HL-60/S4 treated with retinoic acid at 250 ng/mL for 4 days and 3 days (cell line): ENCODE measurements around the gene GNB2.
"Not testable (repeated sequence)": the region's sequence is repeated elsewhere in the genome, so short reads cannot be mapped to it uniquely, and the experiment has no call there.

Source experiments
- in situ Hi-C: fragments of 300-500 bp; cut with MboI; formaldehyde crosslinking; loops from 2 replicates; pipeline ENCODE4 v1.7.0; 2022; ENCODE audit warnings: low sequenced_read_pairs

GNB2 gene

DNA sequence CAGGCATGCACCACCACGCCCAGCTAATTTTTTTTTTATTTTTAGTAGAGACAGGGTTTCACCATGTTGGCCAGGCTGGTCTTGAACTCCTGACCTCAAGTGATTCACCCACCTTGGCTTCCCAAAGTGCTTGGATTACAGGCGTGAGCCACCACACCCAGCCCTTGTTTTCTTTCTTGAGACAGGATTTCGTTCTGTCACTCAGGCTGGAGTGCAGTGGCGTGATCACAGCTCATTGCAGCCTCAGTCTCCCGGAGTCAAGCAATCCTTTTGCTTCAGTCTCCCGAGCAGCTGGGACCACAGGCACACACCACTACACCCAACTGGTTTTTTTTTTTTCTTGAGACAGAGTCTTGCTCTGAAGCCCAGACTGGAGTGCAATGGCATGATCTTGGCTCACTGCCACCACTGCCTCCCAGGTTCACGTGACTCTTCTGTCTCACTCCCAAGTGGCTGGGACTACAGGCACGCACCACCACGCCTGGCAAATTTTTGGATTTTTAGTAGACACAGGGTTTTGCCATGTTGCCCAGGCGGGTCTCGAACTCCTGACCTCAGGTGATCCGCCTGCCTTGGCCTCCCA lies 11.3 kb upstream of the GNB2 start:
- in situ Hi-C loops = not testable (repeated sequence)

GRCh38 chr7:100665168-100665726 lies 8.3 kb upstream of the GNB2 start:
- in situ Hi-C loops = no loop called here

GRCh38 chr7:100667331-100668068 lies 6.0 kb upstream of the GNB2 start:
- in situ Hi-C loops = no loop called here

DNA sequence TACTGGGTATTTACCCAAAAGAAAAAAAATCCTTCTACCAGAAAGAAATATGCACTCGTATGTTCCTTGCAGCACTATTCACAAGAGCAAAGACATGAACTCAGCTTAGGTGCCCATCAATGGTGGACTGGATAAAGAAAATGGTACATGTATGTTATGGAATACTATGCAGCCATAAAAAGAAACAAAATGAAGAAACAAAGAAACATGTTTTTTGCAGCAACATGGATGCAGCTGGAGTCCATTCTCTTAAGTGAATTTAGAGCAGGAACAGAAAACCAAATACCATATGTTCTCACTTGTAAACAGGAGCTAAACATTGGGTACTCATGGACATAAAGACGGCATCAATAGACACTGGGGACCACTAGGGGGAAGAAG lies 5.5 kb upstream of the GNB2 start:
- in situ Hi-C loops = no loop called here

- in situ Hi-C loops = not testable (repeated sequence)
Measured at GRCh38 chr7:100669106-100669505, 4.4 kb upstream of the GNB2 start.

DNA sequence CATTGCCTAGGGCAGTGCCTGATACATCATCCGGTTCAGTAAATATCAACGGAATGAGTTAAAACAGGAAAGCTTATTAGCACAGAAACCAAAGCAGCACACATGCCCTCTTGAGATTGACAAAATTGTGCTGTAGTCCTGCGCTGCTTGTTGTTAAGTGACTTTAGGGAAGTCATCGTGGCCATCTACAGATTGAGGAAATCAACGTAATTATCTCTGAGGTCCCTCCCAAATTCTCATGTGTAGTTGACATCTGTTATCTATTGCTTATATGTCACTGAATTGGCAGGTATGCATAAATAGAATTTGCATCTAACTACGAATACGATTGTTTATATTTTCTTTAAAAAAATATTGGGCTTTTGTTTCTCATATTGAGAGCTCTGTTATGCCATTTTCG lies 3.5 kb upstream of the GNB2 start:
- in situ Hi-C loops = no loop called here

DNA sequence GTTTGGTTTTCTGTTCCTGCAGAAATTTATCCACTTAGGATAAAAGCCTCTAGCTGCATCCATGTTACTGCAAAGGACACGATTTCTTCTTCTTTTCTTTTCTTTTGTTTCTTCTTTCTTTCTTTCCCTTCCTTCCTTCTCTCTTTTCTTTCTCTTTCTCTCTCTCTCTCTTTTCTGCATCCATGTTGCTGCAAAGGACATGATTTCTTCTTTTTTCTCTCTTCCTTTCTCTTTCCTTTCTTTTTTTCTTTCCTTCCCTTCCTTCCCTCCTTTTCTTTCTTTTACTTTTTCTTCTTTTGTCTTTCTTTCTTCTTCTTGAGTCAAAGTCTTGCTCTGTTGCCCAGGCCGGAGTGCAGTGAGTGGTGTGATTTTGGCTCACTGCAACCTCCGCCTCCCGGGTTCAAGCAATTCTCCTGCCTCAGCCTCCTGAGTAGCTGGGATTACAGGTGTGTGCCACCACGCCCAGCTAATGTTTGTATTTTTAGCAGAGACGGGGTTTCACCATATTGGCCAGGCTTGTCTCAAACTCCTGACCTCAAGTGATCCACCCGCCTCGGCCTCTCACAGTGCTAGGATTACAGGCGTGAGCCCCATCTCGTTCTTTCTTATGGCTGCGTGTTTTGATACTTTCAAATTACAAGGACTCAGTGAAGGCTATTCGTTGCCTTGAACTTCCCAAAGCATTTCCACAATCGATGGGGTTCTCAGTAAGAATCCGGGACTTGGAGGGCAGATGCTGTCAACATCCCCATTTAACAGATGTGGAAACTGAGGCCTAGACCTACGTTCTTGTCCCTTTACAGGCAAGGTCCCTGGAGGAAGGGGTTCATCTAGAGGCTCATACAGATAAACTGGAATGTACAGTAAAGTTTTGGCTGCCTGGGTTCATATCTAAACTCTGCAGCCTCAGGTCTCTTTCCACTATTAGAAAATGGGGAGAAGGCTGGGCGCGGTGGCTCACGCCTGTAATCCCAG lies 1.9 kb upstream of the GNB2 start:
- in situ Hi-C loops = no loop called here

GRCh38 chr7:100673942-100674410 lies 436 bp downstream of the GNB2 start:
- in situ Hi-C loops = no loop called here

- in situ Hi-C loops = no loop called here
Measured at GRCh38 chr7:100674411-100675104, 1.0 kb downstream of the GNB2 start.

GRCh38 chr7:100675105-100675451 lies 1.5 kb downstream of the GNB2 start:
- in situ Hi-C loops = no loop called here

GRCh38 chr7:100675581-100676350 lies 2.2 kb downstream of the GNB2 start:
- in situ Hi-C loops = no loop called here

DNA sequence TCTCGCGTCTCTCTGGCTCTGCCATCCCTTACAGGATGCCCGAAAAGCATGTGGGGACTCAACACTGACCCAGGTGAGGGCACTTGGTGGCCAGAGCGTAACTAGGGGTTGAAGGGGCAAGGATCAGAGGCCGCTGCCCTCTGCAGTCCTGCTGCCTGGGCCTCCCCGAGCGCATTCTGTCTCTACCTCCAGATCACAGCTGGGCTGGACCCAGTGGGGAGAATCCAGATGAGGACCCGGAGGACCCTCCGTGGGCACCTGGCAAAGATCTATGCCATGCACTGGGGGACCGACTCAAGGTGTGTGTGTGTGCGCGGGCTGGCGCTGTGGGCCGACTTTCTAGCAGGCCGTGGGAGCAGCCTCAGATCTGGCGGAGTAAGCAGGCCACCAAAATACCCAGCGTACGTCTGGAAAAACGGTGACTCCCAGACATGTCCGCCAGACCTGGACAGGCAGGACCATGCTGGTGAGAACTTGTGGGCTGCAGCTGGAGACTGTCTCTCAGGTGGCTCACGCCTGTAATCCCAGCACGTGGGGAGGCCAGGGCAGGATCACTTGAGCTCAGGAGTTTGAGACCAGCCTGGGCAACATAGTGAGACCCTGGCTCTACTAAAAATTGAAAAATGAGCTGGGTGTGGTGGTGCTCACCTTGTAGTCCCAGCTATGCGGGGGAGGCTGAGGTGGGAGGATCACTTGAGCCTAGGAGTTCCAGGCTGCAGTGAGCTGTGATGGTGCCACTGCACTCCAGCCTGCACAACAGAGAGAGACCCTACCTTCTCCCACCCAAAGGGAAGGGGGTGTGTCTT lies 3.2 kb downstream of the GNB2 start:
- in situ Hi-C loops = no loop called here

GRCh38 chr7:100677308-100678267 lies 4.0 kb downstream of the GNB2 start:
- in situ Hi-C loops = no loop called here

DNA sequence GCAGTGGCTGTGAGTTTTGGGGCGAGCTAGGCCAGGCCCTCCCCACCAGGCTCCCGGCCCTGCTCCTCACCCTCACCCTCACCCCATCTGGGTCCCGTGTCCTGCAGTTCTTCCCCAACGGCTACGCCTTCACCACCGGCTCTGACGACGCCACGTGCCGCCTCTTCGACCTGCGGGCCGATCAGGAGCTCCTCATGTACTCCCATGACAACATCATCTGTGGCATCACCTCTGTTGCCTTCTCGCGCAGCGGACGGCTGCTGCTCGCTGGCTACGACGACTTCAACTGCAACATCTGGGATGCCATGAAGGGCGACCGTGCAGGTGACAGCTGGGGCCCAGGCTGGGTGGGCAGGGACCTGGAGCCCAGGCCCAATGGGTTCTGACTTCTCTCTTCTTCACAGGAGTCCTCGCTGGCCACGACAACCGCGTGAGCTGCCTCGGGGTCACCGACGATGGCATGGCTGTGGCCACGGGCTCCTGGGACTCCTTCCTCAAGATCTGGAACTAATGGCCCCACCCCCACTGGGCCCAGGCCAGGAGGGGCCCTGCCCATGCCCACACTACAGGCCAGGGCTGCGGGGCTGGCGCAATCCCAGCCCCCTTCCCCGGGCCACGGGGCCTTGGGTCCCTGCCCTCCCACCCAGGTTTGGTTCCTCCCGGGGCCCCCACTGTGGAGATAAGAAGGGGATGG lies 4.9 kb downstream of the GNB2 start:
- in situ Hi-C loops = no loop called here

GRCh38 chr7:100679129-100679926 lies 5.8 kb downstream of the GNB2 start:
- in situ Hi-C loops = no loop called here

- in situ Hi-C loops = loop anchor here (10.0 kb wide), 1 partner anchor 105 kb away; the partner anchor contains the start of gene SAP25
Measured at GRCh38 chr7:100679927-100680575, 6.5 kb downstream of the GNB2 start.
